ENCODE data around the gene DDX11.
"Not testable (repeated sequence)": the region's sequence is repeated elsewhere in the genome, so short reads cannot be mapped to it uniquely, and the experiment has no call there.

The DDX11 gene

DNA sequence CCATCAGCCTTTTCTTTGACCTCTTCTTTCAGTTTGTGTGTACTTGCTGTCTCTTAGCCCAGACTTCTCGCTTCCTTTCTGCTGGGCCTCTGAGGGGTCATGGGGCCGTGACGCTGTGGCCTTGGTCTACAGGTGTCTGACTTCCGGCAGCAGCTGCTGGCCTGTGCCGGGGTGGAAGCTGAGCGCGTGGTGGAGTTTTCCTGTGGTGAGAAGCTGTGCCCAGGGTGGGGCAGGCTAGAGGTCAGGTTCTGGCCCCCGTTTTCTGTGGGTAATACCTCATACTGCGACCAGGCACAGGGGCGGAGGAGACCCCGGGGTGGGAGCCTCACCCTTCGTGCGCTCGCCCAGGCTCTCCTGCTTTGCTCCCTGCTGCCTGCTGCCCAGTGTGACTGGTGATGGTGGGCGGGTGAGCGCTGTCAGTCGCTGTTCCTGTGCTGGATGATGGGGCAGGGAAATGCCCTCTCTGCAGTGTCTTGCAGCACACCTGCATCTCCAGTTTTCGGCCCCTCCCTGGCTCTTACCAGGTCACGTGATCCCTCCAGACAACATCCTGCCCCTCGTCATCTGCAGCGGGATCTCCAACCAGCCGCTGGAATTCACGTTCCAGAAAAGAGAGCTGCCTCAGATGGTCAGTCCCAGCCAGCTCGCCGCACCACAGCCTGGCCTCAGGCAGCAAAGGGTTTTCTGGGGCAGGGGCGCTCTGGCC, 27.0 kb downstream of the DDX11 start:
- DNase-seq, result not testable (repeated sequence)

DNA sequence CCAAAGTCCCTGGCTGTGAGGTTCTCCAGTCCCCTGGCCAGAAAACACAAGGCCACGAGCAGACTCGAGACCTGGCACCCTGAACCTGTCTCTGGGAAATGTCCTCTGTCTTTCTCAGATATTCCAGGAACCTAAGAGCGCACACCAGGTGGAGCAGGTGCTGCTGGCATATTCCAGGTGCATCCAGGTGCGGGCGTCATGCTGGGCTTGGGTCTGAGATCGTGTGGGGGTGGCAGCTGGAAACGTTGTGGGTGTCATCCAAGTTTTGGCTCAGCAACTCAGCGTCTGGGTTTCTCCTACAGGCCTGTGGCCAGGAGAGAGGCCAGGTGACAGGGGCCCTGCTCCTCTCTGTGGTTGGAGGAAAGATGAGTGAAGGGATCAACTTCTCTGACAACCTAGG, 28.5 kb downstream of the DDX11 start:
- not testable (repeated sequence) for DNase-seq

DNA sequence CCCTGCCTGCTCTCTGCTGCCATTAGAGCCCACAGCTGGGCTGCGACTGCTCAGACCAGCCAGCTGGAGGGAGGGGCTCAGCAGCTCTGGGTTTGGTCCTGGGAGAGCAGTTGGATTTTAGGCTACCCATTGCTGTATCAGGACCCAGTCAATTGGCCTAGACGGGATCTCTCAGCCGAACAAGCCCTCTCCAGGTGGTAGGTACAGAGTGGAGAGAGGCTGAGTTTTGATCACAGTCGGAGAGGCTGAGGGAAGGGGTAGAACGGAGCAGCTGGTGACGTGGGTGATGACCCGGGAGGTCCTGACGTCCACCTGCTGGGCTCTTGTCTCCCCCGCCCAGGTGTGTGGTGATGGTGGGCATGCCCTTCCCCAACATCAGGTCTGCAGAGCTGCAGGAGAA, 28.9 kb downstream of the DDX11 start:
- not testable (repeated sequence) for DNase-seq

DNA sequence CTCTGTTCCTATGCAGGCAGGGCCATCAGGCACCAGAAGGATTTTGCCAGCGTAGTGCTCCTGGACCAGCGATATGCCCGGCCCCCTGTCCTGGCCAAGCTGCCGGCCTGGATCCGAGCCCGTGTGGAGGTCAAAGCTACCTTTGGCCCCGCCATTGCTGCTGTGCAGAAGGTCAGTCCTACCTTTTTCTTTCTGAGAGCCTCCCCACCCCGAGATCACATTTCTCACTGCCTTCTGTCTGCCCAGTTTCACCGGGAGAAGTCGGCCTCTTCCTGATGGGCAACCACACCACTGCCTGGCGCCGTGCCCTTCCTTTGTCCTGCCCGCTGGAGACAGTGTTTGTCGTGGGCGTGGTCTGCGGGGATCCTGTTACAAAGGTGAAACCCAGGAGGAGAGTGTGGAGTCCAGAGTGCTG, 29.9 kb downstream of the DDX11 start:
- DNase-seq, result not testable (repeated sequence)

DNA sequence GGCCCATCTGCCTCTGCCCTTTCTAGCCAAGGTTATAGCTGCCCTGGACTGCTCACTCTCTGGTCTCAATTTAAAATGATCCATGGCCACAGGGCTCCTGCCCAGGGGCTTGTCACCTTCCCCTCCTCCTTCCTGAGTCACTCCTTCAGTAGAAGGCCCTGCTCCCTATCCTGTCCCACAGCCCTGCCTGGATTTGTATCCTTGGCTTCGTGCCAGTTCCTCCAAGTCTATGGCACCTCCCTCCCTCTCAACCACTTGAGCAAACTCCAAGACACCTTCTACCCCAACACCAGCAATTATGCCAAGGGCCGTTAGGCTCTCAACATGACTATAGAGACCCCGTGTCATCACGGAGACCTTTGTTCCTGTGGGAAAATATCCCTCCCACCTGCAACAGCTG, 30.6 kb downstream of the DDX11 start:
- not testable (repeated sequence) for DNase-seq

DNA sequence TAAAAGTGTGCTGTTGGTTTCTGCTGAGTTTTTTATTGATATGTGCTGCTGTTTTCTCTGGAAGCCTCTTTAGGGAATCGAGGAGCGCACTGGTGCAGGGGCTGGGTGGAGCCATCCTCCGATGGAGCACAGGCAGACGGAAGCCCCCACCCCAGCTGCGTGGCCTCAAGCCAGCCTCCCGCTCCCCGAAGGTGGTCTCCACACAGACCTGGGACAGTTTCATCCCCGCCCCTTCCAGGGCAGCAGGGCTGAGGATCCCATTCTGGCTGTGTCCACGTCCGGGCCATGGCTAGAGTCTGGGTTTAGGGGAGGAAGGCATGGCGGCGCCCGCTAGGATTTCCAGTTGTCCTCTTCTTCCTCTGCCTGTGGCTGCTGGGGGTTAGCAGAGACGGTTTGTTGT, 31.1 kb downstream of the DDX11 start:
- DNase-seq, result not testable (repeated sequence)

DNA sequence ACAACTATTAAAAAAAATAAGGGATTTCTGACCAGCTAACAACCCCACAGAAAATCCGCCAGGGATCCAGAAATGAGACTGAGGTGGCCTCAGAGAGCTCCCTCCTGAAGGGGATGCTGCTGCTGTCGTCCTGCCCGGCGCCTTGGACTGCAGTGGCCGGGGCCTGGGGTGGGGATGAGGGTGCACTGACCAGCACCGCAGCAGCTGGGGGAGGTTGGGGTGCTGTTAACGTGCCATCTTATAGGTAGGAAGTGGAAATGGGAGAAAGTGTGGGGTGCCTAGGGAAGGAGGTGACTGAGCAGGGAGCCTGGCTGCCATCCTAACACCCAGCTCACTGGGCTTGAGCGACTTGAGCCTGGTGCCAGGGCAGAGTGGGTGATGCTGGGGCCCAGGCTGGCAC, 32.0 kb downstream of the DDX11 start:
- no peak for DNase-seq

DNA sequence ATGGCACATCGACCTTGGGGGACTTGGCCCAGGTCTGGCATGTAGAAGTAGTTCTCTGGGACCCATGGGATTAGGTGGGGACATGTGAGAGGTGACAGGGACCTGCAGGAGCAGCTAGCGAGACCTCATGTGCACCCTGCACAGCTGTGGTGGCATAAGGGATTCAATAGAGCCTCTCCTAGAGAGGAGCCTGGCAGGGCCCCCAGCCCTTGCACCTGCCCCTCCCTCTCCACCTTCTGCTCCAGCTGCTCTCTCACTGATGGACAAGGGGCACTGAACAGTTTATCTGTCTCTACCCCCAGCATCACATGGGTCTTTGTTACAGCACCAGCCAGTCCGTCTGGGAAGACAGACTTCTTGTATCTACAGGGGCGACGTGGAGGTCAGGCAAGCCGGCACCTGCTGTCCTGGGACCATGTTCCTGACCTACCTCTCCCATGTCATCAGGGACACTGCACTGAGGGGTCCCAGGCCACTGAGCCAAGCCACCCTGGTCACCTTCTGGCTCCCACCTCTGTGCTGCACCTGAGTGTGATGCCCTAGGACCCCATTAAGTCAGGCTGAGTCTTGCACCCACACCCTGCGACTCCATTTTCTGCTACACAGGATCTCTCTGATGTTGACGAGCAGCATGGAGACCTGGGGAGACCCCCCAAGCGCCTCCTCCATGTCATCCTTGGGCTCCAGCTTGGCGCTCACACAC, 32.6 kb downstream of the DDX11 start:
- DNase-seq, result no peak

DNA sequence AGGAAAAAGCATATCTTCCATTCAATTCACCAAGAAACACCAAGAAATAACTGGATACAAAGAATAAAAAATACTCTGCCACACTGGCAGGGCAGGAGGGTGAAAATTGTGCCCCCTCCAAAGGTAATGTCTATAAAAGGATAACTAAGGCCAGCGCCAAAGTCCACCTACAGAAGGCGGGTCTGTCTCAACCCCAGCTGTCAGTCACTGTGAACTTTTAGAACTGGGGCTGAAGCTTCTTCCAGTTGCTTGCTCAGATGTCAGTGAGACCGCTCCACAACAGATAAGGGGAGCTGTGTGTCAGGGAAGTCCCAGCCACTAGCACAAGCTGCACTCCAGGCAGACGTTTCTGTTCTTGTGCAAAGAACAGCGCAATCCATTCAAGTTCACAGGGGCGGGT, 36.1 kb downstream of the DDX11 start:
- DNase-seq, result not testable (repeated sequence)

DNA sequence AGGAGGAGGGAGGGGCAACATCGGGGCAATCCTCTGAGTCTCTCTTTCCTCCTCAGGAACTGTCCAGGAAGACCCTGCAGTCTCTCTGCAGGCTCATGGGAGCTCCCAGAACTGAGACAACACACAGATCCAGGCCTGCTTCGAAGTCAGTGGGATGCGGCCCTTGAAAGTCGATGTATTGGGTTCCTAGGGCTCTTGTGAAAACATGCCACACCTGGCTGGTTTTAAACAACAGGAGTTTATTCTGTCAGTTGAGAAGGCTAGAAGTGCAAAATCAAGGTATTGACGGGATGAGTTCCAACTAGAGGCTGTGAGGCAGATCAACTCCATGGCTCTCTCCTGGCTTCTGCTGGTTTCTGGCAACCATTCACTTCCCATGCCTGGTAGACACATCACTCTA, 36.6 kb downstream of the DDX11 start:
- not testable (repeated sequence) for DNase-seq

DNA sequence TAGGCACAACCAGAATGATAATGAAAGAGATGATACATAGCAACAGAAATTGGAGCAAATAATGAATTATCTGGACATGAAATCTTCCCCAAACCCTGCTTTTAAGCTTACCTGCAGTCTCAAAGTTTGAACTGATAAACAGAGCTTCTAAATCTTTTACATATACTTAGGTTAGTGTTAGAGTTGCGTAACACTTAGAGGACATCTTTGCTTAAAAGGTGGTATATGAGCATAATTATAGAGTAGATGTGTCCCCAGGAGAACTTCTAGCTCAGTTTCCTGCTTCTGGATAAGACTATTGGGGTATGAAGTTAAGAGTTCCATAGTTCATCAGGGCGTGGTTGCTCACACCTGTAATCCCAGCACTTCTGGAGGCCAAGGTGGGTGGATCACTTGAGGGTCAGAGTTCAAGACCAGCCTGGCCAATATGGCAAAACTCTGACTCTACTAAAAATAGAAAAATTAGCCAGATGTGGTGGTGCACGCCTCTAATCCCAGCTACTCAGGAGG, 41.5 kb downstream of the DDX11 start:
- DNase-seq, result not testable (repeated sequence)

DNA sequence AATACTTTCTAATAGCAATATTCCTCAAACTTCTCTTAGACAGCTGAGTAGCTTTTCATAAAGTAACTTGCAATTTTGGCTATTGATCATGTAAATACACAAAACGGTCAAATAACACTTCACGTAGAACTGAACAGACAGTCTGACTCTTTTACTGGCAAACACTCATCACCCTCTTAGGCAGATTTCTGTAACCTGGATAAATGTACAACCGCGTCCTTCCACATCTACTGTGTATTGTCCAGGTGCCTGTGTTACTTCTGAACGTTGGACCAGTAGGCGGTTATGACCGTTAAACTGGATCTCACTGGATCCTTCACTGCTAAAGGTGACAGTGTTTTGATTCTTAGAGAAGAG, 43.2 kb downstream of the DDX11 start:
- not testable (repeated sequence) for DNase-seq

DNA sequence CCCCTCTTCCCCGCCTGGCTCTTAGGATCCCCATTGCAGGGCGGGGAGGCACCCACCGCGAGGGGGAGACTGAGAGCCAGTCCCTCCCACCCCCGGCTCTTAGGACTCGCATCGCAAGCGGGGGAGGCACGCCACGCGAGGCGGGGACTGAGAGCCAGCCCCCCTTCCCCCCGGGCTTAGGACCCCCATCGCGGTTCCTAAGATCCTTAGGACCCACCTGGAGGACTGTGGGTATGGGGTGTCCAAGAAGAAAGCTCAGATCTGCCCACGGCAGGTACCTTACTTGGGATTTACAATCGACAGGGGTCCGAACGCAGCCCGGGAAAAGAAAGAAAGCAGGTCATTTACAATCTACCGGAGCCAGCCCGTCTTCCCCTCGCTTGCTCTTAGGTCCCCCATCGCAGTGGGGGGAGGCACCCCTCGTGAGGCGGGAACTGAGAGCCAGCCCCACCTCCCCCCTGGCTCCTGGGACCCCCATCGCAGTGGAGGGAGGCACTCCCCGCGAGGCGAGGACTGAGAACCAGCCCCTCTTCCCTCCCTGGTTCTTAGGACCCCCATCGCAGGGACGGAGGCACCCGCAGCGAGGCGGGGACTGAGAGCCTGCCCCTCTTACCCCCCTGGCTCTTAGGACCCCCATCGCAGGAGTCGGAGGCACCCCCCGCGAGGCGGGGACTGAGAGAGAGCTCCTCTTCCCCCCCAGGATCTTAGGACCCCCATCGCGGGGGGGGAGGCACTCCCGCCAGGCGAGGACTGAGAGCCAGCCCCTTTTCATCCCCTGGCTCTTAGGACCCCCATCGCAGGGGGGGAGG, 43.7 kb downstream of the DDX11 start:
- DNase-seq, result no peak

DNA sequence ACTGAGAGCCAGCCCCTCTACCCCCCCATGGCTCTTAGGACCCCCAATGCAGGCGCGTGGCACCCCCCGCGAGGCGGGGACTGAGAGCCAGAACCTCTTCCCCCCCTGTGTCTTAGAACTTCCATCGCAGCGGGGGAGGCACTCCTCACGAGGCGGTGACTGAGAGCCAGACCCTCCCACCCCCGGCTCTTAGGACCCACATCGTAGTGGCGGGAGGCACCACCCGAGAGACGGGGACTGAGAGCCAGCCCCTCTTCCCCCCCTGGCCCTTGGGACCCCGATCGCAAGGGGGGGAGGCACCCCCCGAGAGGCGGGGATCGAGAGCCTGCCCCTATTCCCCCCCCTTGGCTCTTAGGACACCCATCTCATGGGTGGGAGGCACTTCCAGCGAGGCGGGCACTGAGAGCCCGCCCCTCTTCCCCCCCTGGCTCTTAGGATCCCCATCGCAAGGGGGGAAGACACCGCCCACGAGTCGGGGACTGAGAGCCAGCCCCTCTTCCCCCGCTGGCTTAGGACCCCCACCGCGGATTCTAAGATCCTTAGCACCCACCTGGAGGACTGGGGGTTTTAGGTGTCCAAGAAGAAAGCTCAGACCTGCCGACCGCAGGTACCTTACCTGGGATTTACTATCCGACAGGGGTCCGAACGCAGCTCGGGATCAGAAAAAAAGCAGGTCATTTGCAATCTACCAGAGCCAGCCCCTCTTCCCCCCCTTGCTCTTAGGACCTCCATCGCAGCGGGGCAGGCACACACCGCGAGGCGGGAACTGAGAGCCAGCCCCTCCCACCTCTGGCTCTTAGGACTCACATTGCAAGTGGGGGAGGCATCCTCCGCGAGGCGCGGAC, 44.9 kb downstream of the DDX11 start:
- peak; percentile 37 for DNase-seq

DNA sequence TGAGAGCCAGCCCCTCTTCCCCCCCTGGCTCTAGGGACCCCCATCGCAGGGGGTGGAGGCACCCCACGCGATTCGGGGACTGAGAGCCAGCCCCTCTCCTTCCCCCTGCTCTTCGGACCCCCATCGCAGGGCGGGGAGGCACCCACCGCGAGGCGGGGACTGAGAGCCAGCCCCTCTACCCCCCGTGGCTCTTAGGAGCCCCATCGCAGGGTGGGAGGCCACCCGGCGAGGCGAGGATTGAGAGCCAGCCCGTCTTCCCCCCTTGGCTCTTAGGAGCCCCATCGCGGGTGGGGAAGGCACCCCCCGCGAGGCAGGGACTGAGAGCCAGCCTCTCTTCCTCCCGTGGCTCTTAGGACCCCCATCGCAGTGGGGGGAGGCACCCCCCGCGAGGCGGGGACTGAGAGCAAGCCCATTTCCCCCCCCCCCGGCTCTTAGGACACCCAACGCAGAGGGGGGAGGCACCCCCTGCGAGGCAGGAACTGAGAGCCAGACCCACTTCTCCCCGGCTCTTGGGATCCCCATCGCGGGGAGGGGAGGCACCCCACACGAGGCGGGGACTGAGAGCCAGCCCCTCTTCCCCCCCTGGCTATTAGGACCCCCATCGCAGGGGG, 45.6 kb downstream of the DDX11 start:
- DNase-seq, result no peak

DNA sequence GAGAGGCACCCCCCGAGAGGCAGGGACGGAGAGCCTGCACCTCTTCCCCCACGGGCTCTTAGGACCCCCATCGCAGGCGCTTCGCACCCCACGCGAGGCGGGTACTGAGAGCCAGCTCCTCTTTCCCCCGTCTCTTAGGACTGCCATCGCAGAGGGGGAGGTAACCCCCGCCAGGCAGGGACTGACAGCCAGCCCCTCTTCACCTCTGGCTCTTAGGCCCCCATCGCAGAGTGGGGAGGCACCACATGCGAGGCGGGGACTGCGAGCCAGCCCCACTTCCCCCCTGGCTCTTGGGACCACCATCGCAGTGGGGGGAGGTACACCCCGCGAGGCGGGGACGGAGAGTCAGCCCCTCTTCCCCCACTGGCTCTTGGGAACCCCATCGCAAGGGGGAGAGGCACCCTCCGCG, 46.1 kb downstream of the DDX11 start:
- no peak for DNase-seq

DNA sequence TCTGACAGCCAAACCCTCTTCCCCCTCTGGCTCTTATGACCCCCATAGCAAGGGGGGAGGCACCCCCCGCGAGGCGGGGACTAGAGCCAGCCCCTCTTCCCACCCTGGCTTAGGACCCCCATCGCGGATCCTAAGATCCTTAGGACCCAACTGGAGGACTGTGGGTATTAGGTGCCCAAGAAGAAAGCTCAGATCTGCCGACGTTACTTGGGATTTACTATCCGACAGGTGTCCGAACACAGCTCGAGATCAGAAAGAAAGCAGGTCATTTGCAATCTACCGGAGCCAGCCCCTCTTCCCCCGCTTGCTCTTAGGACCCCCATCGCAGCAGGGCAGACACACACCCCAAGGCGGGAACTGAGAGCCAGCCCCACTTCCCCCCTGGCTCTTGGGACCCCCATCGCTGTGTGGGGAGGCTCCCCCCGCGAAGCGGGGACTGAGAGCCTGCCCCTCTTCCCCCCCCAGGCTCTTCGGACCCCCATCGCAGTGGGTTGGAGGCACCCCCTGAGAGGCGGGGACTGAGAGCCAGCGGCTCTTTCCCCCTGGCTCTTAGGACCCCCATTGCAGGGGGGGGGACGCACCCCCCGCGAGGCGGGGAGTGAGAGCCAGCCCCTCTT, 46.8 kb downstream of the DDX11 start:
- no peak for DNase-seq

DNA sequence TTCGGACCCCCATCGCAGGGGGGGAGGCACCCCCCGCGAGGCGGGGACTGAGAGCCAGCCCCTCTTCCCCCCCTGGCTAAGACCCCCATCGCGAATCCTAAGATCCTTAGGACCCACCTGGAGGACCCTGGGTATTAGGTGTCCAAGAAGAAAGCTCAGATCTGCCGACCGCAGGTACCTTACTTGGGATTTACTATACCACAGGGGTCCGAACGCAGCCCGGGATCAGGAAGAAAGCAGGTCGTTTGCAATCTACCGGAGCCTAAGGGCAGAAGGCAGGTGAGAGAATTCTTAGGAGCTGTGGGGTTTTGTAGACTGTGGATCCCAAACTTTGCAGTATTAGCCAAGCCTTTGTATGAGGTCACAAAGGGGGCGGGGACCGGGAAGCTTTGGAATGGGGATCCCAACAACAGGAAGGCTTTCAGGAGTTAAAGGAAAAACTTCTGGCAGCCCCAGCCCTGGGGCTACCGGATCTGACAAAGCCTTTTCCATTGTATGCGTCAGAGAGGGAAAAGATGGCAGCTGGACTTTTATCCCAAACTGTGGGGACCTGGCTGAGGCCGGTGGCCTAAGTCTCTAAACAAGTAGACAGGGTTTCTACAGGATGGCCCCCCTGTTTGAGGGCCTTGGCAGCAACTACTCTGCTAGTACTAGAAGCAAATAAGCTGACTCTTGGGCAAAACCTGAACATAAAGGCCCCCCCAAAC, 47.5 kb downstream of the DDX11 start:
- not testable (repeated sequence) for DNase-seq

DNA sequence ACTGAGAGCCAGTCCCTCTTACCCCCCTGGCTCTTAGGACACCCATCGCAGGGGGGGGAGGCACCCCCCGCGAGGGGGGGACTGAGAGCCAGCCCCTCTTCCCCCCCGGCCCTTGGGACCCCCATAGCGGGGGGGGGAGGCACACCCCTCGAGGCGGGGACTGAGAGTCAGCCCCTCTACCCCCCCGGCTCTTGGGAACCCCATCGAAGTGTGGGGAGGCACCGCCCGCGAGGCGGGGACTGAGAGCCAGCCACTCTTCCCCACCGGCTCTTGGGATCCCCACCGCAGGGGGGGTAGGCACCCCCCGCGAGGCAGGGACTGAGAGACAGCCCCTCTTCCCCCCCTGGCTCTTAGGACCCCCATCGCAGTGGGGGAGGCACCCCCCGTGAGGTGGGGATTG, 48.8 kb downstream of the DDX11 start:
- no peak for DNase-seq

DNA sequence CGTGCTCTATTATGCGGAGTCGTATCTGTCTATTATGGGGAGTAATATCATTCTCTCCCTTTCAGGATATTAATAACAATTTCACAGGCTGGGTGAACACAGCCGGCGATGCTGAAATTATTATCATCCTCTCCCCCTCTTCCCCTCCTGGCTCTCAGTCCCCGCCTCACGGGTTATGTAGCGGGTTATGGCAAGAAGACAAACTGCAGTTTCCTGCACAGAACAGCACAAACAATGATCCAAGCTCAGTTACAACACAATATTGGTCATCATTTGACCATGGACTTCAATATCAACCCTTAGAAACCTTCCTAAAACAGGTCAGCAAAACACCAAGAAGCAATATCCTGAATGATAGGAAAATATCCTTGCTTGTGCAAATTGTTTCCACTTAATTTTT, 50.5 kb downstream of the DDX11 start:
- DNase-seq, result not testable (repeated sequence)

DNA sequence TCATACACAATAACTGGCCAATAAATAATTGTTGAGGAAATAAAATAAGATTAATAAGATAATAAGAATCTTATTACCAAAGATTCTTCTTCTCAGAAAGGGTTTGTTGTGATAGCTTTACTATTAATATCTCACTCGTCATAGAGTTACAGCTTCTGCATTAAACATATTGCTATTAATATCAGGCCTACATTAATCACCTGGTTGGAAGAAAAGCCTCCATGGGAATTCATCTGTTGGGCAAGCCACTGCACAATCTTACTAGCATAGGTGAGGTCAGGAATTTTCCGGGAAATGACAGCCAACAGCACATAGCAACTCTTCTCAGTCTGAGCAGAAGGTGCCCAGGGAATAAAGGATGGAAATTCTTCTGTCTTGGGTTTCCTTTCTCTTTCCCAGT, 51.5 kb downstream of the DDX11 start:
- not testable (repeated sequence) for DNase-seq

Measured in NCI-H1048 (cell line).